Ishikawa (cell line): ENCODE measurements around the gene MYH6.

Source experiments
- CEBPB ChIP-seq: IDR thresholded peaks from 2 replicates; pipeline ENCODE4 v1.6.1; 2012
- CREB1 ChIP-seq: IDR thresholded peaks from 2 replicates; pipeline ENCODE4 v1.6.1; 2012; ENCODE audit warnings: low read depth
- EGR1 ChIP-seq: IDR thresholded peaks from 2 replicates; pipeline ENCODE4 v1.6.1; 2012
- EP300 ChIP-seq: IDR thresholded peaks from 2 replicates; pipeline ENCODE4 v1.6.1; 2012; ENCODE audit warnings: borderline replicate concordance
- FOXM1 ChIP-seq: IDR thresholded peaks from 2 replicates; pipeline ENCODE4 v1.6.1; 2012; ENCODE audit warnings: low read depth, borderline replicate concordance
- MAX ChIP-seq: IDR thresholded peaks from 2 replicates; pipeline ENCODE4 v1.6.1; 2012
- NFIC ChIP-seq: IDR thresholded peaks from 2 replicates; pipeline ENCODE4 v1.6.1; 2012
- RAD21 ChIP-seq: IDR thresholded peaks from 2 replicates; pipeline ENCODE4 v1.6.1; 2012; ENCODE audit warnings: low read depth
- REST ChIP-seq: IDR thresholded peaks from 2 replicates; pipeline ENCODE4 v1.6.1; 2012; ENCODE audit warnings: low read depth, mild to moderate bottlenecking
- TAF1 ChIP-seq: IDR thresholded peaks from 2 replicates; pipeline ENCODE4 v1.6.1; 2012; ENCODE audit warnings: low read depth, mild to moderate bottlenecking
- TCF12 ChIP-seq: IDR thresholded peaks from 2 replicates; pipeline ENCODE4 v1.6.1; 2012; ENCODE audit warnings: low read depth
- TEAD4 ChIP-seq: IDR thresholded peaks from 2 replicates; pipeline ENCODE4 v1.6.1; 2012
- USF1 ChIP-seq: IDR thresholded peaks from 2 replicates; pipeline ENCODE4 v1.6.1; 2012
- YY1 ChIP-seq: IDR thresholded peaks from 2 replicates; pipeline ENCODE4 v1.6.1; 2012; ENCODE audit warnings: low read depth
- ZBTB7A ChIP-seq: IDR thresholded peaks from 2 replicates; pipeline ENCODE4 v1.6.1; 2012; ENCODE audit warnings: low read depth

Gene MYH6

DNA sequence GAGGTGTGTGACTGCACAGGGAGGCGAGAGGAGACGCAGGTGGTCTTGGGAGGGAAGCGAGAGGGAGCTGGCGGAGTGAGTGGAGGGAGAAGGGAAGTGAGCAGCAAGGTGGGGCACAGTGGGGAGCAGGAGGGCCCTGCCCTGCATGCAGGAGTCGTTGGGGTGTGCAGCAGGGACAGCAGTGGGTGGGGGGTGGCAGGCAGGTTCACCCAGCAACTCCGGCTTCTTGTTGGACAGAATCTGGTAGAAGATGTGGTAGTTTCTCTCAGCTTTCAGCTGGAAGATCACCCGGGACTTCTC, 5.0 kb downstream of the MYH6 start:
- TF ChIP-seq EP300 (no peak), EGR1 (no peak), CEBPB (no peak), ZBTB7A (no peak), REST (no peak), TEAD4 (no peak), CREB1 (no peak), NFIC (no peak), USF1 (no peak), FOXM1 (no peak), MAX (no peak), YY1 (no peak), RAD21 (no peak), TAF1 (no peak)

GRCh38 chr14:23402296-23403138, 5.6 kb downstream of the MYH6 start:
- no peak for TF ChIP-seq USF1
- no peak for TF ChIP-seq ZBTB7A
- no peak for TF ChIP-seq REST
- TF ChIP-seq RAD21, result no peak
- TF ChIP-seq NFIC, result no peak
- no peak for TF ChIP-seq MAX
- TF ChIP-seq EGR1, result no peak
- TF ChIP-seq TEAD4, result no peak
- no peak for TF ChIP-seq TAF1

DNA sequence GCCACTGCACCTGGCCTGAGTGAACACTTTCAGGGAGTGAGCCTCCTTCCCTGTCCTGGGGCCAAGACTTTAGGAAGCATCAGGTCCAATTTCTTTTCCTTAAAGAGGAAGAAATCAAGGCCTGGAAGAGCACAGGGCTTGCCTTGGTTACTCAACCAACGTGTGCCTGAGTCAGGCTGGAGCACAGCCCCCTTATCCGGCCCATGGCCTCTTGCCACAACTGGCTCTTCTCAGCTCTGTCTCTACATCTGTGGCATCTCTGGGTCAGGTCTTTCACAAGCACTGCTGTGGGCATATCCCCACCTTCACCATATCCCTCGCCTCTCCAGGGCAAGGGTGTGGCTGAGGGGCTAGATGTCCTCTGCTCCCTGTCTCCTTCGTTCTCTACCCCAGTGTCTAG, 6.8 kb downstream of the MYH6 start:
- TF ChIP-seq TAF1 (no peak), USF1 (no peak), FOXM1 (no peak), CEBPB (no peak), YY1 (no peak), TEAD4 (no peak), CREB1 (no peak), MAX (no peak), ZBTB7A (no peak), TCF12 (no peak), EP300 (no peak), RAD21 (no peak), REST (no peak), EGR1 (no peak)

DNA sequence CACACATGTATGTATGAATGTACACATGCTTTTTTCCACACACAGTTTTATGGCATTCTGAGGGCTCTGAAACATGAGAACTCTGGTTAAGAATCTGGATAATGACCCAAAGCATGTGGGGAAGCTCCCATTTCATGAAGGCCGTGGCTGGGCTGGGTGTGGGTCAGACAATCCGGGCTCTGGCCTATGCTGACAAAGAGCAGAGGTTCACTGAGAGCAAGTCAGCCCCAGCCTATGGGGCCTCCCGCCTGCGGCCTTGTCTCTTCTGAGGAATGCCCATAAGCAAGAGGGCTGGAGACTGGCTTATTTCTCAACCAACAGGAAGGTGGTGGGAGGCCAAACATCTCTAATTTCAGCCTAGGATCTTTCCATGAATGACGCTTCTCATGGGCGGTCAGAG, 8.5 kb downstream of the MYH6 start:
- TF ChIP-seq ZBTB7A, result no peak
- no peak for TF ChIP-seq TAF1
- no peak for TF ChIP-seq MAX
- TF ChIP-seq FOXM1, result no peak
- no peak for TF ChIP-seq YY1
- no peak for TF ChIP-seq NFIC
- TF ChIP-seq USF1, result no peak
- TF ChIP-seq CEBPB, result no peak
- TF ChIP-seq TEAD4, result no peak
- TF ChIP-seq TCF12, result no peak
- TF ChIP-seq CREB1, result no peak
- TF ChIP-seq RAD21, result no peak
- no peak for TF ChIP-seq EP300
- TF ChIP-seq EGR1, result no peak
- no peak for TF ChIP-seq REST
